Neuron (in vitro differentiated cells): ENCODE results near the gene PATJ.

Experiments used
- H2AFZ ChIP-seq: one replicate; pipeline ENCODE4 v1.6.1; 2013; ENCODE audit warnings: low read depth, mild to moderate bottlenecking, inconsistent platforms, low read length, moderate library complexity
- H3K27me3 ChIP-seq: one replicate; pipeline ENCODE4 v1.6.1; 2013; ENCODE audit warnings: low read length; ENCODE audit not compliant: insufficient read depth
- H3K36me3 ChIP-seq: one replicate; pipeline ENCODE4 v1.6.1; 2013; ENCODE audit warnings: low read length; ENCODE audit not compliant: insufficient read depth
- H3K4me1 ChIP-seq: one replicate; pipeline ENCODE4 v1.6.1; 2013; ENCODE audit warnings: low read length; ENCODE audit not compliant: insufficient read depth
- H3K4me3 ChIP-seq: 2 replicates; pipeline ENCODE4 v1.5.1; 2013; ENCODE audit warnings: mild to moderate bottlenecking, low read length, moderate library complexity
- H3K9me3 ChIP-seq: one replicate; pipeline ENCODE4 v1.6.1; 2013; ENCODE audit warnings: low read length

Gene PATJ

GRCh38 chr1:62013264-62013663, 271.0 kb downstream of the PATJ start:
- Histone ChIP-seq H3K4me3 (no peak overlapping the region), H3K27me3 (no peaks in the 10 kb centered on the region), H3K9me3 (no peaks in the 10 kb centered on the region), H2AFZ (no peak overlapping the region), H3K36me3 (no peaks in the 10 kb centered on the region), H3K4me1 (no peaks in the 10 kb centered on the region)

- Histone ChIP-seq H3K36me3 (no peaks in the 10 kb centered on the region), H3K4me3 (no peak overlapping the region), H3K9me3 (no peaks in the 10 kb centered on the region), H3K27me3 (no peaks in the 10 kb centered on the region), H3K4me1 (no peaks in the 10 kb centered on the region), H2AFZ (no peak overlapping the region)
These were observed 280.2 kb downstream of the PATJ start for GRCh38 chr1:62022382-62022983.

GRCh38 chr1:62024690-62025089, 282.4 kb downstream of the PATJ start:
- no peak overlapping the region for H3K4me3 ChIP-seq

GRCh38 chr1:62025154-62025553, 282.9 kb downstream of the PATJ start:
- H3K27me3 ChIP-seq: no peaks in the 10 kb centered on the region
- no peak overlapping the region for H2AFZ ChIP-seq

More at GRCh38 chr1:62024690-62025089, 282.4 kb downstream of the PATJ start:
- no peaks in the 10 kb centered on the region for H3K27me3 ChIP-seq
- H3K4me1 ChIP-seq: no peaks in the 10 kb centered on the region
- no peaks in the 10 kb centered on the region for H3K9me3 ChIP-seq
- H3K36me3 ChIP-seq: no peaks in the 10 kb centered on the region
- H2AFZ ChIP-seq: no peak overlapping the region

GRCh38 chr1:62025892-62026291, 283.6 kb downstream of the PATJ start:
- H3K9me3 ChIP-seq: no peaks in the 10 kb centered on the region
- no peaks in the 10 kb centered on the region for H3K36me3 ChIP-seq
- no peaks in the 10 kb centered on the region for H3K27me3 ChIP-seq
- H2AFZ ChIP-seq: no peak overlapping the region
- H3K4me3 ChIP-seq: no peak overlapping the region
- H3K4me1 ChIP-seq: no peaks in the 10 kb centered on the region

More at GRCh38 chr1:62025154-62025553, 282.9 kb downstream of the PATJ start:
- no peak overlapping the region for H3K4me3 ChIP-seq
- no peaks in the 10 kb centered on the region for H3K36me3 ChIP-seq
- no peaks in the 10 kb centered on the region for H3K9me3 ChIP-seq
- no peaks in the 10 kb centered on the region for H3K4me1 ChIP-seq

GRCh38 chr1:62029704-62030103, 287.4 kb downstream of the PATJ start:
- Histone ChIP-seq H3K4me1 (no peaks in the 10 kb centered on the region), H3K9me3 (no peaks in the 10 kb centered on the region), H2AFZ (no peak overlapping the region), H3K4me3 (no peak overlapping the region), H3K36me3 (no peaks in the 10 kb centered on the region), H3K27me3 (no peaks in the 10 kb centered on the region)

GRCh38 chr1:62034790-62035189, 292.5 kb downstream of the PATJ start:
- H3K4me3 ChIP-seq: no peak overlapping the region
- H2AFZ ChIP-seq: no peak overlapping the region
- H3K4me1 ChIP-seq: no peaks in the 10 kb centered on the region
- no peaks in the 10 kb centered on the region for H3K9me3 ChIP-seq
- no peaks in the 10 kb centered on the region for H3K27me3 ChIP-seq
- H3K36me3 ChIP-seq: no peaks in the 10 kb centered on the region

GRCh38 chr1:62037274-62037673, 295.0 kb downstream of the PATJ start:
- Histone ChIP-seq H3K36me3 (no peaks in the 10 kb centered on the region), H2AFZ (no peak overlapping the region), H3K9me3 (no peaks in the 10 kb centered on the region), H3K27me3 (no peaks in the 10 kb centered on the region), H3K4me3 (no peak overlapping the region), H3K4me1 (no peaks in the 10 kb centered on the region)

GRCh38 chr1:62038594-62039284, 296.5 kb downstream of the PATJ start:
- no peaks in the 10 kb centered on the region for H3K9me3 ChIP-seq
- H3K36me3 ChIP-seq: no peaks in the 10 kb centered on the region
- no peak overlapping the region for H2AFZ ChIP-seq
- no peaks in the 10 kb centered on the region for H3K27me3 ChIP-seq
- no peak overlapping the region for H3K4me3 ChIP-seq
- no peaks in the 10 kb centered on the region for H3K4me1 ChIP-seq

GRCh38 chr1:62040450-62040849, 298.2 kb downstream of the PATJ start:
- Histone ChIP-seq H3K4me1 (no peaks in the 10 kb centered on the region), H3K36me3 (no peaks in the 10 kb centered on the region), H3K27me3 (no peaks in the 10 kb centered on the region), H2AFZ (no peak overlapping the region), H3K9me3 (no peaks in the 10 kb centered on the region), H3K4me3 (no peak overlapping the region)

- H3K36me3 ChIP-seq: no peaks in the 10 kb centered on the region
- no peaks in the 10 kb centered on the region for H3K9me3 ChIP-seq
- no peak overlapping the region for H3K4me3 ChIP-seq
- no peaks in the 10 kb centered on the region for H3K4me1 ChIP-seq
- H3K27me3 ChIP-seq: no peaks in the 10 kb centered on the region
- no peak overlapping the region for H2AFZ ChIP-seq
These were observed 298.7 kb downstream of the PATJ start for GRCh38 chr1:62040973-62041372.

GRCh38 chr1:62043154-62043553, 300.9 kb downstream of the PATJ start:
- no peaks in the 10 kb centered on the region for H3K27me3 ChIP-seq
- H3K4me3 ChIP-seq: no peak overlapping the region
- no peaks in the 10 kb centered on the region for H3K4me1 ChIP-seq
- H2AFZ ChIP-seq: no peak overlapping the region
- H3K36me3 ChIP-seq: no peaks in the 10 kb centered on the region
- H3K9me3 ChIP-seq: no peaks in the 10 kb centered on the region

- no peaks in the 10 kb centered on the region for H3K9me3 ChIP-seq
- H3K36me3 ChIP-seq: no peaks in the 10 kb centered on the region
- no peak overlapping the region for H2AFZ ChIP-seq
- no peak overlapping the region for H3K4me3 ChIP-seq
- H3K27me3 ChIP-seq: no peaks in the 10 kb centered on the region
- H3K4me1 ChIP-seq: no peaks in the 10 kb centered on the region
These were observed 303.3 kb downstream of the PATJ start for GRCh38 chr1:62045574-62045973.

- Histone ChIP-seq H3K4me3 (no peak overlapping the region), H2AFZ (no peak overlapping the region), H3K27me3 (no peaks in the 10 kb centered on the region), H3K36me3 (no peaks in the 10 kb centered on the region), H3K4me1 (no peaks in the 10 kb centered on the region), H3K9me3 (no peaks in the 10 kb centered on the region)
These were observed 304.6 kb downstream of the PATJ start for GRCh38 chr1:62046927-62047326.
